Fibroblast of mammary gland (primary cell): ENCODE measurements around the gene PCED1B.
A peak's percentile ranks its signal among the peaks of the same experiment; 100 is the strongest.

Experiments
- DNase-seq: peaks from one replicate; pipeline ENCODE4 v3.0.0-alpha.2; 2010; ENCODE audit warnings: low read depth
- H3K4me3 ChIP-seq: 2 replicates; pipeline ENCODE4 v1.5.1; 2011; ENCODE audit warnings: low read depth, mild to moderate bottlenecking, low read length, moderate library complexity; ENCODE audit not compliant: control insufficient read depth
- CTCF ChIP-seq: conservative IDR thresholded peaks from 2 replicates; pipeline ENCODE4 v1.5.1; 2011; ENCODE audit warnings: low read depth, low read length, inconsistent platforms; ENCODE audit not compliant: control insufficient read depth, insufficient read depth

PCED1B gene

GRCh38 chr12:47268501-47269454 lies 189.4 kb downstream of the PCED1B start:
- TF ChIP-seq CTCF = no peak
- no peak for DNase-seq
- no peak overlapping the region for H3K4me3 ChIP-seq

GRCh38 chr12:47269916-47270315 lies 190.5 kb downstream of the PCED1B start:
- TF ChIP-seq CTCF = no peak
- no peak for DNase-seq
- no peak overlapping the region for H3K4me3 ChIP-seq

GRCh38 chr12:47270782-47271664 lies 191.6 kb downstream of the PCED1B start:
- H3K4me3 ChIP-seq = no peak overlapping the region
- TF ChIP-seq CTCF = no peak
- DNase-seq = peak; percentile 57

GRCh38 chr12:47271800-47272239 lies 192.4 kb downstream of the PCED1B start:
- no peak overlapping the region for H3K4me3 ChIP-seq
- no peak for DNase-seq
- TF ChIP-seq CTCF = no peak

GRCh38 chr12:47272412-47273190 lies 193.2 kb downstream of the PCED1B start:
- TF ChIP-seq CTCF = no peak
- no peak overlapping the region for H3K4me3 ChIP-seq
- DNase-seq = peak; percentile 19

GRCh38 chr12:47273191-47273626 lies 193.8 kb downstream of the PCED1B start:
- H3K4me3 ChIP-seq = no peak overlapping the region
- no peak for DNase-seq
- TF ChIP-seq CTCF = no peak
